Duodenal mucosa (tissue), 2 donors: Measurements from ENCODE around the gene CX3CL1.

ENCODE experiments used
- H3K27ac ChIP-seq: one replicate; pipeline ENCODE4 v1.7.0; 2013; ENCODE audit warnings: low read depth, low read length
- H3K27me3 ChIP-seq, 2 donors: one replicate each; pipeline ENCODE4 v1.7.0; 2013; ENCODE audit warnings: low read length in 2 of 2, control low read depth in 1 of 2; ENCODE audit not compliant: insufficient read depth in 2 of 2, control insufficient read depth in 1 of 2
- H3K36me3 ChIP-seq, 2 donors: one replicate each; pipeline ENCODE4 v1.7.0; 2013; ENCODE audit warnings: low read length in 2 of 2, control low read depth in 1 of 2; ENCODE audit not compliant: insufficient read depth in 2 of 2, control insufficient read depth in 1 of 2
- H3K4me1 ChIP-seq, 2 donors: one replicate each; pipeline ENCODE4 v1.7.0; 2013; ENCODE audit warnings: low read length in 2 of 2, control low read depth in 1 of 2; ENCODE audit not compliant: insufficient read depth in 2 of 2, control insufficient read depth in 1 of 2
- H3K4me3 ChIP-seq, 2 donors: one replicate each; pipeline ENCODE4 v1.7.0; 2013; ENCODE audit warnings: low read length in 2 of 2, low read depth in 1 of 2
- H3K9ac ChIP-seq, 2 donors: one replicate each; pipeline ENCODE4 v1.7.0; 2013; ENCODE audit warnings: low read length in 2 of 2, low read depth in 1 of 2
- H3K9me3 ChIP-seq, 2 donors: one replicate each; pipeline ENCODE4 v1.7.0; 2013; ENCODE audit warnings: low read length in 2 of 2, control low read depth in 1 of 2; ENCODE audit not compliant: control insufficient read depth in 1 of 2

CX3CL1 gene

DNA sequence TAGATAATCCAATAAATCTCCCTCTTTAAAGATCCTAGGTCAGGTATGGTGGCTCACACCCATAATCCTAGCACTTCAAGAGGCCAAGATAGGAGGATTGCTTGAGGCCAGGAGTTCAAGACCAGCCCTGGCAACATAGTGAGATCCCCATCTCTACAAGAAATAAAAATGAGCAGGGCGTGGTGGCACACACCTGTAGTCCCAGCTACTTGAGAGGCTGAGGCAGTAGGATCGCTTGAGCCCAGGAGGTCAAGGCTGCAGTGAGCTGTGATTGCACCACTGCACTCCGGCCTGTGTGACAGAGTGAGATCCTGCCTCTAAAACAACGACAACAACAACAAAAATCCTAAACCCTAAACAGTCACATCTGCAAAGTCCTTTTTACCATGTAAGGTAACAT, 15.7 kb upstream of the CX3CL1 start:
- Histone ChIP-seq H3K27me3 (no peaks in the 10 kb centered on the region), H3K27ac (no peak overlapping the region), H3K4me1 (no peaks in the 10 kb centered on the region), H3K4me3 (no peak overlapping the region), H3K9me3 (no peaks in the 10 kb centered on the region), H3K9ac (no peak overlapping the region), H3K36me3 (no peaks in the 10 kb centered on the region)

DNA sequence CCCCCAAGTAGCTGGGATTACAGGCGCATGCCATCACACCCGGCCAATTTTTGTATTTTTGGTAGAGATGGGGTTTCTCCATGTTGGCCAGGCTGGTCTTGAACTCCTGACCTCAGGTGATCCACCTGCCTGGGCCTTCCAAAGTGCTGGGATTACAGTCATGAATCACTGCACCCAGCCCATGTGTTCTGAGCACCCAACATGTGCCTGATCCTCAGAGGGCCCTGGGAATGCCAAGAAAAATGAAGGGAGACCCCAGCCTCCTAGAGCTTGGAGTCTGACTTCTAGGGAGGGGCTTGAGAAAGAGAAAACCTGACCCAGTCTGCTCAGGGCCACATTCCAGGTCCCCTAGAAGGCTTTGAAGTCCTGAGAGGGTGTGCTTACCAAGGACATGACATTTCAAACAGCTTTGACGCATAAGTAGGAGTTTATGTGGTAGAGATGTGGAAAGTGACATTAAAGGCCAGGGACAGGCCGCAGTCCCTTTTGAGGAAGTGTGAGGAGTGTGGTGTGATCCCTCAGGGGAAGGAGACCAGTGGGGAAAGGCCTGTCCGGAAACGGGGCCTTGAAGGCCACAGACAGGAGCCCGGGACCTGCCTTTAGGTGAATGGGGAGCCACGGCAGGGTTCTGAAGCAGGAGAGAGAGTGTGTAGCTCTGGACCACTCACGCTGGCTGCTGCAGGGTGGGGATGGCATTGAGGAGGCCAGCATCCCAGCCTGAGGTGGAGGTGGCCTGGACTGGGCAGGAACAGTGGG, 14.8 kb upstream of the CX3CL1 start:
- Histone ChIP-seq H3K9ac (no peak overlapping the region), H3K27me3 (no peaks in the 10 kb centered on the region), H3K4me1 (no peaks in the 10 kb centered on the region), H3K9me3 (no peaks in the 10 kb centered on the region), H3K4me3 (no peak overlapping the region), H3K36me3 (no peaks in the 10 kb centered on the region), H3K27ac (no peak overlapping the region)

DNA sequence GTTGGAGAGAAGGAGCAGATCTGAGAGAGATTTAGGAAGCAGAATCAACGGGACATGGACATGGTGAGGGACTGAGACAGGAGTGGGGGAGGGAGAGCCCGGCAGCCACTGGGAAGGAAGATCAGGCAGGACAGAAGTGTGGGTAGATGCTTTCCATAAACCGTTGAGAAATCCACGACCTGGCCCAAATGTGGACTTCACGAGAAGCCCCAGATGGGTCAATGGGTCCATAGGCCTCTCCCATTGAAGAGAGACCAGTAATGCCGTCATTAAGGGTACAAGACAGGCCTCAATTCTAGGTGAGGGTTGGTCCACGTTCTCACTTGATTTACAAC, 14.2 kb upstream of the CX3CL1 start:
- Histone ChIP-seq H3K9me3 (no peaks in the 10 kb centered on the region), H3K9ac (no peak overlapping the region), H3K27ac (no peak overlapping the region), H3K27me3 (no peaks in the 10 kb centered on the region), H3K36me3 (no peaks in the 10 kb centered on the region), H3K4me1 (no peaks in the 10 kb centered on the region), H3K4me3 (no peak overlapping the region)

DNA sequence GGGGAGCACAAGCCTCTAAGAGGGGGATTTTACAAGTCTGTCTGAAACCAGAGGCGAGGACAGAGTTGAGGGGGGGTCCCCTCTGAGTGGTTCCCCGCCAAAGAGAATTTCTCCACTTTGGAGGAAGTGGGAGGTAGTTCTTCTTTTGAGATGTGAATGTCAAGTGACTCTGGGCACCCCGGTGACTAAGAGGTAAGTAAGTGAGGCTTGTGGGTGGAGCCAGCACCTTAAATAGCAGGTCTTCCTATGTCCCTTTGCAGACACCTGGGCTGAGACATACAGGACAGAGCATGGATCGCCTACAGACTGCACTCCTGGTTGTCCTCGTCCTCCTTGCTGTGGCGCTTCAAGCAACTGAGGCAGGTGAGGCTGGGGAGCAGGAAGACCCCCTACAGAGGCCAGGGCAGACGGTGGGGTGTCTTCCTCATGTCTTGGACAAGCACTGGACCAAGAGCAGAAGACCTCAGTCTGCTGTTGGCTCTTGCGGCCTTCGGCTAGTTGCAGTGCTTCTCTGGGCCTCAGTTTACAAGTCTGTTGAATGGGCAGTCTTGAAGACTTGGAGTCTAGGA, 13.7 kb upstream of the CX3CL1 start, which contains the start of gene CCL22:
Gene CCL22 (plus strand): TSS at position 257 of the 569 bp plus-strand sequence. CDS start 34 bp downstream, at position 291.
- H3K9ac ChIP-seq = no peak within 1 kb of the TSS
- no peaks in the 10 kb centered on the region for H3K36me3 ChIP-seq
- no peaks in the 10 kb centered on the region for H3K9me3 ChIP-seq
- H3K4me3 ChIP-seq = no peak within 1 kb of the TSS
- H3K27ac ChIP-seq = no peak within 1 kb of the TSS
- no peaks in the 10 kb centered on the region for H3K27me3 ChIP-seq
- H3K4me1 ChIP-seq = no peaks in the 10 kb centered on the region

DNA sequence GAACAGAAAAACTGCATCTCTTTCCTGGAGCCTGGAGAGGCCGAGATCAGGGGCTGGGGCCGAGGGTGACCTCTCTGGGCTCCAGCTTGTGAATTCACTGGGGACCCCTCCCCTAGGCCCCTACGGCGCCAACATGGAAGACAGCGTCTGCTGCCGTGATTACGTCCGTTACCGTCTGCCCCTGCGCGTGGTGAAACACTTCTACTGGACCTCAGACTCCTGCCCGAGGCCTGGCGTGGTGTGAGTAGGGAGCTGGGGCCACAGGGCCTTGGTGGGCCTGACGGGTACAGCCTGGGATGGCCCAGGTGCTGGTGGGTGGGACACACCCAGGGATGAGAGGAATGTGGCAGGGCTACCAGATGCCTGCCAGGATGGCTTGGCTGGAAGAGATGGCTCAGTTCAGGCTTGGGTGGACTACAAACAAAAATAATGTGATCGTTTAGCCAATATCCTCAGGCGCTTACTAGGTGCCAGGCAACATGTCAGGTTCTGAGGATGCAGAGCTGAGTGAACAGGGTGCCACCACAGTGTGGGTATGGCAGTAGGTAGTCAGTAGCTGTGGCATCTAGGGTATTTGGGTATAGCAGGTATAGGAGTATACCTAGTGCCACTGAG, 11.9 kb upstream of the CX3CL1 start:
- Histone ChIP-seq H3K4me3 (no peak overlapping the region), H3K4me1 (no peaks in the 10 kb centered on the region), H3K27ac (no peak overlapping the region), H3K9me3 (no peaks in the 10 kb centered on the region), H3K36me3 (no peaks in the 10 kb centered on the region), H3K27me3 (no peaks in the 10 kb centered on the region), H3K9ac (no peak overlapping the region)

DNA sequence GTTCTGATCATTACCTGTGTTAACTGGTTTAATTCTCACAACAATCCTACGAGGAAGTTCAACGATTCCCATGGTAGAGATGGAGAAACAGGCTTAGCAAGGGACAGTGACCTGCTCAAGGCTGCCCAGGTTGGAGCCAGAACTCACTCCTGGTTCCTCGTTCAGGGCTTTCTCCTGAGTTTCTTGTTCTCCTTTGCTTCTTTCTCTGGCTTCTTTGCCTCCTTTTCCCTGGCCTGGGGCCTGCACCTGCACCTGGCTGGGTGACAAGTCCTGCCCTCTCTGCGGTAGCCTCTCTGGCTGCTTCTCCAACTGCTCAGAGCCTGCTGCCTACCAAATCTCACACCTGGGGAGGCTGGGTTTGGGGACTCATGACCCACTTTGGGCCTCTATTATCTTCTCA, 10.9 kb upstream of the CX3CL1 start:
- no peaks in the 10 kb centered on the region for H3K4me1 ChIP-seq
- H3K27me3 ChIP-seq = no peaks in the 10 kb centered on the region
- no peaks in the 10 kb centered on the region for H3K36me3 ChIP-seq
- no peak overlapping the region for H3K4me3 ChIP-seq
- H3K9me3 ChIP-seq = no peaks in the 10 kb centered on the region
- H3K9ac ChIP-seq = no peak overlapping the region
- no peak overlapping the region for H3K27ac ChIP-seq

DNA sequence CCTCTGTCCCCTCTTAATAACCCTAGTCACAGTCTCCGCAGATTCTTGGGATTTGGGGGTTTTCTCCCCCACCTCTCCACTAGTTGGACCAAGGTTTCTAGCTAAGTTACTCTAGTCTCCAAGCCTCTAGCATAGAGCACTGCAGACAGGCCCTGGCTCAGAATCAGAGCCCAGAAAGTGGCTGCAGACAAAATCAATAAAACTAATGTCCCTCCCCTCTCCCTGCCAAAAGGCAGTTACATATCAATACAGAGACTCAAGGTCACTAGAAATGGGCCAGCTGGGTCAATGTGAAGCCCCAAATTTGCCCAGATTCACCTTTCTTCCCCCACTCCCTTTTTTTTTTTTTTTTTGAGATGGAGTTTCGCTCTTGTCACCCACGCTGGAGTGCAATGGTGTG, 8.1 kb upstream of the CX3CL1 start:
- no peaks in the 10 kb centered on the region for H3K4me1 ChIP-seq
- no peaks in the 10 kb centered on the region for H3K36me3 ChIP-seq
- H3K27me3 ChIP-seq = no peaks in the 10 kb centered on the region
- no peak overlapping the region for H3K9ac ChIP-seq
- H3K27ac ChIP-seq = no peak overlapping the region
- no peaks in the 10 kb centered on the region for H3K9me3 ChIP-seq
- no peak overlapping the region for H3K4me3 ChIP-seq

DNA sequence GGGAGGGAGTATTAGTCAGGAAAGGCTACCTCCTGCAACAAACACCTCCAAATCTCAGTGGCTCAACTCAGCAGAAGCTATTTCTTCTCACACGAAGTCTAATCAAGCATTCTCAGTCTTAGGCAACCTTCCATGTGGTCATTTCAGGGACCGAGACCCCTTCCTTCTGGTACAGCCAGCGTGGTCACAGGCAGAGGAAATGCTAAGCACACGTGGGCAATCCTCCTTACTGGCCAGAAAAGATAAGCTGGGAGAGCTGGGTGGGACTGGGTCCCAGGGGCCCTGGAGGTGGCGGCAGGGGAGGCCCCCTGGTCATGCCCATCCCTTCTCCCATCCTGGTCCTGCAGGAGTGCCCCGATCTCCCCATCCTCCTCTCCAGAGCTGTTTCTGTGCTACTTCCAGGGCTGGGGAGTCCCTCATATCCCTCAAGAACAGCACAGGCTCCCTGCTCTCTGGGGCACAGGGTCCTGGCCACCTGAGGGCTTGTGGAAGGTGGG, 5.7 kb upstream of the CX3CL1 start:
- H3K4me1 ChIP-seq = no peaks in the 10 kb centered on the region
- H3K9me3 ChIP-seq = no peaks in the 10 kb centered on the region
- no peak overlapping the region for H3K4me3 ChIP-seq
- no peaks in the 10 kb centered on the region for H3K27me3 ChIP-seq
- H3K27ac ChIP-seq = no peak overlapping the region
- H3K36me3 ChIP-seq = no peaks in the 10 kb centered on the region
- no peak overlapping the region for H3K9ac ChIP-seq

DNA sequence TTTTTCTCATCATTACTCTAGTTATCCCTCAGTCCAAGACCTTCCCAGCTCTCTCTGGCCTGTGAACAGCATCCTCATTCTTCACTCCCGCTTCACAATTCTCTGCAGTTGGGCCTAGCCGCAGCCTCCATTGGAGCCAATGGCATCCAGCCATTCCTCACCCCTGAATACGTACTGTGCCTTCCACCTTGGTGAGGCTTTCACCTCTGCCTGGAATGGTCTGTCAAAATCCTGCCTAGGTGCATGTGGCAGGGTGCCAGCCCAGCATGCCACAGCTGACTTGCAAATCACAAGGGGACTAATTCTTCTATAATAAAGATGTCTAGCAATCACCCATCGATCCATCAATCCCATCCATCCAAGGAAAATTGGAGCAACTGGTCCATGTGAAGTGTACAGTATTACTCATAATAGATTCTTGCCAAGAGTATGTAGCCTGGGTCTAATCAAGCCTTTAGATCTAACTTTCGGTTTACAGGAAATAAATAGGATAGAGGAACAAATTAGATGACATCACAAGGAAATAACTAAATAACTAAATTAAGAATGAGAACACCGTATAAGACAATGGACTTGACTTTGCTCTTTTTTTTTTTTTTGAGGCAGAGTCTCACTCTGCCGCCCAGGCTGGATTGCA, 5.1 kb upstream of the CX3CL1 start:
- H3K36me3 ChIP-seq = no peaks in the 10 kb centered on the region
- H3K27ac ChIP-seq = no peak overlapping the region
- no peak overlapping the region for H3K4me3 ChIP-seq
- no peaks in the 10 kb centered on the region for H3K9me3 ChIP-seq
- H3K4me1 ChIP-seq = peaks cover 4 to 5% of the 10 kb centered on the region in 2 donors
- no peak overlapping the region for H3K9ac ChIP-seq
- H3K27me3 ChIP-seq = no peaks in the 10 kb centered on the region
